Limb (tissue), 2 donors: Measurements from ENCODE around the gene CSH2.
A peak's percentile ranks its signal among the peaks of the same experiment; 100 is the strongest.

Experiments used
- DNase-seq, 2 donors: peaks; one replicate each; pipeline ENCODE4 v3.0.0-alpha.2; 2016; ENCODE audit errors: extremely low spot score in 2 of 2

CSH2 gene

DNA sequence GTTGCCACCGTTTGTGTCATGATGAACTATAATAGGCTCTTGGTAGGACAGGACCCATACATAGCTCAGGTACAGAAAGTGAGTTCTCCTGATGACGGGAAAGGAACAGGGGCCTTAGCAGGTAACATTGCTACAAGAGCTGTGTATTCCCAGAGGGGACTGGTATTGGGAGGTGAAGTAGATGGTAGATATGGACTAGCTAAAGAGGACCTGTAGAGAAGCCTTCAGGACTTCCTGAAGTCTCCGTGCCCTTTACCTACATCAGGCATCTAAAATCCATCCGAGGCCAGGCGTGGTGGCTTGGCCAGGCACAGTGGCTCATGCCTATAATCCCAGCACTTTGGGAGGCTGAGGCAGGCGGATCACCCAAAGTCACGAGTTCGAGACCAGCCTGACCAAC lies 18.3 kb downstream of the CSH2 start:
- DNase-seq = no peak

DNA sequence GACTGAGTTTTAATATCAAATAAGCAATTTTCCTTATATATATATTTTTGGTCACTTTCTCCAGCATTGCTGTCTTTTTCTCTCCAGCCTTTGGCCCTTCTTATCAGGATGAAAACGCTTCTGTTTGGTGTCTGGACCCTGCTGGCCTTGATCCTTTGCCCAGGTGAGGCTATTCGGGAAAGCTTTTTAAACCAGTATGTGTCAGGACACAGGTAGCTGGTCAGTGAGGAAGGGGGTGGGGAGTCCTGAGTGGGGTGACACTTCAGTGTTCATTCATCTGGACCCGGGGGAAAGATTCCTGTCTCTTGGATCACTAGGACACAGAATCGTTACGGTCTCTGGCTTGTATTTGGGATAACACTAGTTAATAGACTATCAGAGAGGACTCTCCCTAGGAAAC lies 18.8 kb downstream of the CSH2 start:
- no peak for DNase-seq

DNA sequence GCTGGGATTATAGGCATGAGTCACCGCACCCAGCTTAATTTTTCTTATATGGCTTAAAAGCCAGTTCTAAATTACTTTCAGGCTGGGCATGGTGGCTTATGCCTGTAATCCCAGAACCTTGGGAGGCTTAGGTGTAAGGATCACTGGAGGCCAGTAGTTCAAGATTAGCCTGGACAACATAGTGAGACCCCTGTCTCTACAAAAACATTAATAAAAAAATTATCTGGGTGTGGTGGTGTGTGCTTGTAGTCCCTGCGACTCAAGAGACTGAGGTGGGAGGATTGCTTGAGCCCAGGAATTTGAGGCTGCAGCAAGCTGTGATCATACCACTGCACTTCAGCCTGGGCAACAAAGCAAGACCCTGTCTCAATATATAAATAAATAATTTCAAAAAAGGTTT lies 20.2 kb downstream of the CSH2 start:
- DNase-seq = no peak

DNA sequence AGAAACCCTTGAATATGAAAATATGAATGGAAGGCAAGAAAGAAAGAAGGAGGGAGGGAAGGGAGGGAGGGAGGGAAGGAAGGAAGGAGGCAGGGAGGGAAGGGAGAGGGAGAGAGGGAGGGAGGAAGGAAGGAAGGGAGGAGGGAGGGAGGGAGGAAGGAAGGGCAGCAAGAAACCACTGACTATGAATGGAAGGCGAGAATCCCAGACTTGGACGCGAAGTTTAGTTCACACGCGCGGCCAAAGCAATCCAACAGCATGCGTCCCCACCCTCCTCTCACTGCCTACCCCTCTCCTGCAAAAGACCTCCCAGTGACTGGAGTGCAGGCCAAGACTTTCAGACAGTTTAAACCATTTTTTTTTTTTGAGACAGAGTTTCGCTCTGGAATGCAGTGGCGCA lies 23.1 kb downstream of the CSH2 start:
- no peak for DNase-seq

DNA sequence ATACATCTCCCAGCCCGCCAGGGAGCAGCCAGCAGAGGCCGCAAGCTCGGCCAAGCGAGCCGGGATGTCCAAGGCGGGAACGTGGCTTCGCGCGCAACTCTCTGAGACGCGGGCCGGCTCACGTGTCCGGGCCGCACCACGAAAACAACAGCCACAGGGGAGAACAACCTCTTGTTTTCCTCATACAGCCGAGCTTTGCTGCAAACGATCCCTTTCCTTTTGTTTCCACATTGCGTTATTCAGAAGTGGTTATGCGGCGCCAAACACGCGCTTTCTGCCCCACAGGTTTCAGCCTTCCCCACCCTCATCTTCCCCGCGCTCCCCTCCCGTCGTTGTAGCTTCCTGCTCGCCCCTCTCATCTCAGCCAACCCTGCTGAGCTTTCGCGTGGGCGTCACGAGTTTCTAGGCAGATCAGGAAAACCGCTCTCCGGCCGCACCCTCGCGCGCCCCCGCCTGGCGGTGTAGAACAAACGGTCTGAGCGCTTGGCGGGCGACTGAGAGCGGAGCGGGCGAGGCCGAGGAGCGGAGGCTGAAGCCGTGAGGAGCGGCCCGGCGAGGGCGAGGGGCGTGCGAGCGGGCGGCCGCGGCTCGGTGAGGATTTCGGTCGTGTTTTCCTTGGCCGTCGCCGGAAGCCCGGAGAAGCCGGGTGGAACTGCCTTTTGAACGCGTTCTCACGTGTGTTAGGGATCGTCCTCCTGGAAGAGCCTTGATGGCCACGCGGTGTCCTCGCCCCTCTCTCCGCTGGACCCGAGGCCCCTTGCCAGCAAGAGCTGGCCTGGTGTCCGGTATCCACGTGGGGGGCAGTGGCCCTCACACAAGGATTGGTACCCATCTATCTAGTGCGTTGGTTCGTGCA lies 24.4 kb downstream of the CSH2 start:
- peak; percentile 88 to 93 for DNase-seq

DNA sequence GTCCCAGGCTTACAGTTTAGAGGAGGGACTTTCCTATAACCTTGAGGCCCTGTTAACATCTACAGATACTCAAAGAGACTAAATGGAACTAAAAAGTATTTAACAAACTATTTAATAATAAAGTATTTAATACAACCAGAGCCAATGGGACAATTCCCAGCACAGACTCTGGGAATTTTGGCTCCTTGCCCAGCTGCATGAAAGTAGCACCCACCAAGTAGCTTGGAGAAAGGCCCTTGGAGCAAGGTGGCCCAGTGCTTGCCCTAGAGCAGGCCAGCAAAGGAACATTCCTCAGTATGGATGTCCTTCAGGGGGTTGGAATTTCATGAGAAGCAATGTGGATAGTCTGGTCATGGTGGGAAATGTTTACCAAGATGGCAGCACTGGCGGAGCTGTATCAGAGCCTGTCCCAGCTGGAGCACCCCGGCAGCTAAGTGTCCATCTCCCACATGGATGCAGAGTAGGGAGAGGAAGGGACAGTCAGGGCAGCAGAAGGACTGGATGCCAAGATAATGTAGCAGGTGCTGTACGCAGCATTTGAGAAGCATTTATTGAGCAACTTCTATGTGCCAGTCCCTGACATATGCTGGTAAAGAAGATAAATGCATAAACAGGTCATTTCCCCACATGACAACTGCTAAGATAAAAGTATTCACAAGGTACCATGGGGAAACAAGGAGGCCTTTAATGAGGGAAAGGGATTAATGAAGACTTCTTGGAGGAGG lies 25.8 kb downstream of the CSH2 start:
- no peak for DNase-seq

DNA sequence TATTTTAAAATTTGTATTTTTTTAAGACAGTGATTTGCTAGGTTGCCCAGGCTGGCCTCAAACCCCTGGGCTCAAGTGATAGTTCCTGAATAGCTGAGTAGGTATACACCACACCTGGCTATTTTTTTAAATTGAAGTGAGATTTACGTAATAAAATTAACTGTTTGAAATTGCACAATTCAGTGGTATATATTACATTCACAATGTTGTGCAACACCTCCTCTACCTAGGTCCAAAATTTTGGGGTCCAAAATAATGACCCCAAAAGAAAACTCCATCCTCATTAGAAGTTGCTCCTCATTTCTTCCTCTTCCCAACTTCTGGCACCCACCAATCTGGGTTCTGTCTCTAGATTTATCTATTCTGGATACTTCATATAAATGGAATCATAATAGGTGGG lies 28.0 kb downstream of the CSH2 start:
- no peak for DNase-seq

DNA sequence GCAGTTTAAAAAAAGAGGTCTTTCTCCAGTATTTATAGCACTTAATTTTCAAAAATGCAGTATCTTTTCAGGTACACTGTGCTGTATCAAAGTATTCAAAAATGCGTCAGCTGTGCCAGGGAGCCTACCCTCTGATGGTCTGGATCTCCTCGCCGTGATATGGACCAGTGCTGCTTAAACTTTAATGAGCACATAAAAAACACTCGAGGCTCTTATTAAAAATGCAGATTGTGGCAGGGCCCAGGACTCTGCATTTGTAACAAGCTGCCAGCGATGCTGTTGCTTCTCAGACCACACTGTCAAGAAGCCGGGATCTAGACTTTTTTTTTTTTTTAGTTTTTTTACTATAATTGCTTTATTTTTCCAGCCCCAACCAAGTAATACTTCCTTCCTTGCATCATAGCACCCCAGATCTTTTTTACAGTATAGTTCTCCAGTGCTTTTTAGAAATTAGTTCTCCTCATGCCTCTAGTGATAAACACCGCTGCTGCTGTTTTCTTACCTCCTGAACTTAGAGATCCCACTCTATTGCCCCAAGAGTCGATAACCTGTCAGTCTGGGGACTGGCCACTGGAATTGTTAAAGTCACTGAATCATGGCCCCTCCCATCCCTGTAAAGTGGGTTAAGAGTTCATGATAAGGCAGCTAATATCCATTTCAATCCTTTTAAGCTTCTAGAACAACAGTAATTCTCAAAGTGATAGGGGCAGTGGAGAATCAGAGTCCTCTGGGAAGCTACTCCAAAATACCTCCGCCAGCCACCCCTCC lies 29.4 kb downstream of the CSH2 start:
- no peak for DNase-seq

DNA sequence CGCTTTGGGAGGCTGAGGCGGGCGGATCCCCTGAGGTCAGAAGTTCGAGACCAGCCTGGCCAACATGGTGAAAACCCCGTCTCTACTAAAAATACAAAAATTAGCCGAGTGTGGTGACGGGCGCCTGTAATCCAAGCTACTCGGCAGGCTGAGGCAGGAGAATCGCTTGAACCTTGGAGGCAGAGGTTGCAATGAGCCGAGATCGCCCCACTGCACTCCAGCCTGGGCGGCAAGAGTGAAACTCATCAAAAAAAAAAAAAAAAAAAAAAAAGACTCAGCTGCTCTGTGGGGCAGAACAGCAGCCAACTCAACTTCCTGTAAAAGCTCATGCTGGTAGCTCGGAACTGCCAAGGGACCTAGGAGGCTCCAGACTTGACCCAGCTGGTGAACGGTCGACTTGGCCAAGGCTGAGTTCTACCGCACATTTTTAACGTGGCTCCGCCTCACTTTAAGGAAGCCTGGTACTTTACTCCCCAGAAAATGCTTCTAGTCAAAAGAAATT lies 30.0 kb downstream of the CSH2 start:
- DNase-seq = peak; percentile 32 to 46

DNA sequence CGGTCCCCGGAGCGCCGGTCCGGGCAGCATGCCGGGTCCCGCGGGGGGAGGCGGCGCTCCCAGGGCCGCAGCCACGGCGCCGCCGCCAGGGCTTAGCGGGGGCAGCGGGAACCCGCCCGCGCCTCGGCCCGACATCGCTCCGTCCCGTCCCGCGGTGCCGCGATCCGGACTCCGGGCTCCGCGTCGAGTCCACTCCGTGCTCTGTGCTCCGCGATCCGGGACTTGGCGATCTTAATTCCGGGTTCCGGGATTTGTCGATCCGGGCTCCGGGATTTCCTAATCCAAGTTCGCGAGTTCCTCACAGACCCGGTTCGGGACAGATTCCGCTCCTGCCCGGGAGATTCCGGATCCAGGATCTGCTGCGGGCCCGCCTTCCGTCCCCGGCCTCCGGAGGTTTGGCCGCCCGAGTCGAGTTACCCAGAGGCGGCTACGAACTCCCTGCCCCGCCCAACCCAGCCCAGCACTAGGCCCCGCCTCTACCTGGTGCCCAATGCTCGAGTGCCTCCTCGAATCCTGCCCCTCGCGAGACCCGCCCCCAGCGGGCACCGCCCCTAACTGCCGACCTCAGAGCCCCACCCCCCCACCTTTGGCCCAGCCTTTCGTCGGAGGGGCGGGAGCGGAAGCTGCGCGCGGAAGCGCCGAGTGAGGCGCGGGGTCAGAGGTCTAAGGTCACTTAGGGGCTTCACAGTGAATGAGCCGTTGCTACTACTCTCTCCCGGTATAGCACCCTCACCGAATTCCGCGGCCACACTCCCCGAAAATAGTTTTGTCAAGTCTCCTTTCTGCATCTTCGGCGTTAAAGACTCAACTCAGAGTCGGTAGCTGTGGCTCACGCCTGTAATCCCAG lies 30.7 kb downstream of the CSH2 start, which contains the start of gene SMARCD2:
TSS of gene SMARCD2 (minus strand) at position 146 of the 847 bp plus-strand sequence. CDS start at position 135, 11 bp downstream.
- DNase-seq = peak; percentile 97 to 98

DNA sequence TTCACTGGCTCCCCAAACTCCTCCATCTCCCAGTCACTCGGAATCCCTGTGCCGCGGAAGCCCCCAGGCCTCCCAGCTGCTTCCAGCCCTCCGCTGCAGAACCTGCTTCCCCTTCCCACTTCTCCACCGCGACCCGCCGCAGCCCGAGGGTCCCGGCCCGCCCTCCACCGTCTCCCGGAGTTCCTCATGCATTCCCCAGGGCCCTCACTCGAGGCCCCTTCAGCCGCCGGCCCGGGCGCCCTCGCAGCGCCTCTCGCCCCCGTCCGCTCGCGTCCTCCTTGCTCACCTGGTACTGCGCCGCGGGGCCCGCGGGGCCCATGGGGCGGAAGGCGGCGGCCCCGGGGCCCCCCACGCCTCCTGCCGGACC lies 31.3 kb downstream of the CSH2 start:
- peak in 1 of 2 donors; percentile 75 for DNase-seq

DNA sequence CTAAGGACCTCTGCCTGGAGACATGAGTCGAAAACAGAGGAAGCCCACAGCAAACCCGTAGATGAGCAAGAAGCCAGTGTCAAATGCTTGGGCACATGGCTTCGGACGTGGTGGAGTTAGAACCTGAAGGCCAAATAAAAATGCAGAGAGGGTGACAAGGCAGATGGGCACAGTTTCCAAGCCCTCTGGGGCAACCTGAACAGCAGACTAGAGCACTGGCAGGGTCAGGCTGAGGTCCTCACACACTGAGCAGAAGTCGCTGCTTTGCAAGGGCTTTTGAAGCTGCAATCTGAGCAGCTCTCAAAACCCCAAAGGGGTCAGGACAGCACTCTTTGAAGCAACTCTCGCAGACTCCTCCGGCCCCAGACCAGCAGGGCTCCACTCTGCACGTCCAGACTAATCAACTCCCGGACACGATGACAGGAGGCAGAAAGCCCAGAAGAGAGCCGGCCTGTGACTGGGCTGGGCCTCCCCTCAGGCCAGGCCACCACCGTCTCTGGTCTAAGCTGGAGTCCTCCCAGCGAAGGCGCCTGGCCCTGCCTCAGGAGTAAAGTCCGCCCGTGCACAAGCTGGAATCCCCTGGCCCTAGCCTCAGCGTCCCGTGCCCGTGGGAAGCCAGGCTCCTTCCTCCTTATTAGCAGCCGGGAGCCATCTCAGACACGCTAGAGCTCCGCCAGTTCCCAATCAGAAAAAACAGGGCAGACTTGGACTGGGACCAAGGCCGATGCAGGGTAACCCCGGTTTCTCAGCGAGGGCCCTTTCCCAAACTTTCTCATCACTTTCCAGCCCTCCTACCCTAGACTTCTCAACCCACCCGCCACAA lies 31.9 kb downstream of the CSH2 start:
- peak; percentile 28 to 42 for DNase-seq

DNA sequence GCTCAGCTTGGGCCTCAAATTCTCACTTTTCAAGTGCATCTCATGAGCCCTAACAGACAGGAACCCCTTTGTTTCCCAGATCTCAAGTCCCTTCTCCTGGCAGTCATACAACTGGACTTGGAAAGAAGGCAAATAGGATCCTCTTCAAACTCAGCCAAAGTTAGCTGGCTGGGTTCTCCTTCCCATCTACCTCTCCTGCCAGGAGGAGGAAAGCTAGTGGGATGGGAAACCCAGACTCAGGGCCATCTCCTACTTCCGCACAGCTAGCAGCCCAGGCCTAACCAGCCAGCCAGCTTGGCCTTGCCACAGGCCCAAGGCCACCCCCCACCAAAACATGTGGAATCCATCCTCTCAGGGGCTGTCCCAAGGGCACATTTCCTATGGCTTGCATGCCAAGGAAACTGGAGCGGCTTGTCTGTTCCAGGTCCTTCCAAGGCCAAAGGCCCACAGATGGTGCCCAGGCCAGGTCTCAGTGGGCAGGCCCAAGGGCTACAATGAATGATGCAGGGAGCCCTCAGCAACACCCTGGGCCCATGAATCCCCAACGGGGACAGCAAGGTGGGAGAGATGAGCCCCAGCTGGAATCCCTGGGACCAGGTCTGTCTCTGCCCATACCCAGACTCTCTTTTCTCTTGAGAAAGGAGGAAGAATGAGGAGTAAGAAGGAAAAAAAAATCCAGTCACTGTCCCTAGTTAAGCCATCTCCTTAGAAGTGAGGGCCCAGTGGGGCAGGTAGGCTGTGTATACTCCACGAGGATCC lies 32.7 kb downstream of the CSH2 start:
- no peak for DNase-seq

DNA sequence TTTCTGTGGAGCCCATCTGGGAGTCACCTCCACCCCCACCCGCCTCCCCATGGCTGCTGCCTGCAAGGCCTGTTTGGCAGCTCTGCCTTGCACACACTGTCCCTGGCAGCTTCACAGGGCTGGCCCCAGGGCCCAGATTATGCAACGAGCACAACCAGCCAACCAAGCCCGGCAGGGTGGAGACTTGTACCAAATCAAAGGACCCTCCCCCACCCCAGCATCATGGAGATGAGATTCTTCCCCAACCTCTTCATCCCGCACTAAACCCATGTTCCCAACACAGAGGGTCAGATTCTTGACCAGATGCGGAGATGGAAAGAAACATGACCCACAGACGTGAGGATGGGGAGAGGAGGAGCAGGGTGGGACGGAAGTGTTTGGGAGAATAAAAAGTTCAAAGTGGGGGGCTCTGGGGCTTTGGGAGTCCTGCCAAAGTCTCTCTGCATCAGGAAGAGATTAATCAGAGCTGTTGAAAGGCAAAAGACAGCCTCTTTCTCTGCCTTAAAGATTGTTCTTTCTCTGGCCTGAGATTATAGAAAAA lies 34.8 kb downstream of the CSH2 start:
- peak; percentile 68 to 70 for DNase-seq

DNA sequence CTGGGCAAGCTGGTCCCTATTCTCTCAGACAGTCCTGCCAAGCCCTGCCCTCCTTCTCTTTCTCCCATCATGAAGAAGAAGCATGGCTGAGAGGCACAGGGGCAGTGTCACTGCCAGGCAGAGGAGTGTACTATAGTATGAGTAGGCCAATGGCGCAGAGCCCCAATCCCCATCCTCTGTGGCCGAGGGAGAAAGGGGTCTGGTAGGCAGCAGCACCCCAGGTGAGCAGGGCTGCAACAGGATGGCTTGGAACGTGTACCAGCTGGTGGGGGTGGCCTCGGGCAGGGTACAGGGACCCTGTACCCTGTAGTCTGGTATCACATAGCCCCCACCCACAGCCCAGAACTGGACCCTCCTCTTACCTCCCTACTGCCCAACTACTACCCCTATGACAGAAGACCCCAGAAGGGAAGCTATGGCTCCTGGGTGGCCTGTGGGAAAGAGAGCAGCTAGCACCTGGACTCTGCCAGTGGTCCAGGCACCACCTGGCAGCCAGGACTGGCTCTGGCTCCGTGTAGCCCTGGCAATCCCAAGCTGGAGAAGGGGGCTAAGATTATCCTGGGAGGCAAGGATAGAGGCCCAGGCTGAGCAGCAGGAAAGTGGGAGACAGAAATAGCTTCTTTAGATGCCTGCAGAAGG lies 35.4 kb downstream of the CSH2 start:
- DNase-seq = no peak

DNA sequence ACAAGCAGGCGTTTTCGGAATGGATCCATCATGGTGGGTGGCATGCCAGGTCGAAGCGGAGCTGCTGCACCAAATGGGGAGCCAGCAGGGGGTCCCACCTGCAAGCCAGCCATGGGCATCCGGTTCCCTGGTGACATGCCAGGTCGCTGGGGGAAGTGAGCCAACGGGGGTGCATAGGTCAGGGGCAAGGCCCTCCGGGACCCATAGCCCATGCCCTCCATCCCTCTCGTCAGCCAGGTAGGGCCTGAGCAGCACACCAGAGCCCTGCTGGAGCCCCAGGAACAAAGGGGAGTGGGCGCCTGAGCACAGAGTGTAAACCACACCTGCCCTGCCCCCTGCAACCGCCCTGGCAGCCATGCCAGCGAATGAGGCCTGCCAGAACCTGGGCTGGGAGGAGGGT lies 36.0 kb downstream of the CSH2 start:
- DNase-seq = peak in 1 of 2 donors; percentile 42

DNA sequence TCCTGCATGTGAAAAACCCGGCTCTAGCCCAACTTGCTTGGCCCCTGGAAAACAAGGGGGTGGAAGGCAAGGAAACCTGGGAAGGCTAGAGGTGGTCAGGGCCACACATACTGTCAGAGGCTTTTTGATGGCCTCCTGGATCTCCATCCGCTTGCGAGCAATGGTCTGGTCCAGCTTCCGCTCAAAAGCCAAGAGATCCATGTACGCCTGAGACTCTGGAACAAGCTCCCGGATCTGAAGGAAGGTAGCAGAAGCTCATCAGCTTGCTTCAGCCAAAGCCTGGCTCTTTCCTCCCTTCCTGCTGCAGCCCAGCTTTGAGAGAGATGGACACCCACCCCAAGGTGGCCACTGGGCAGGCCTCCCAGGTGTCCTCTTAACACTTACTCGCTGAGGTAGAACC lies 36.7 kb downstream of the CSH2 start:
- DNase-seq = no peak

DNA sequence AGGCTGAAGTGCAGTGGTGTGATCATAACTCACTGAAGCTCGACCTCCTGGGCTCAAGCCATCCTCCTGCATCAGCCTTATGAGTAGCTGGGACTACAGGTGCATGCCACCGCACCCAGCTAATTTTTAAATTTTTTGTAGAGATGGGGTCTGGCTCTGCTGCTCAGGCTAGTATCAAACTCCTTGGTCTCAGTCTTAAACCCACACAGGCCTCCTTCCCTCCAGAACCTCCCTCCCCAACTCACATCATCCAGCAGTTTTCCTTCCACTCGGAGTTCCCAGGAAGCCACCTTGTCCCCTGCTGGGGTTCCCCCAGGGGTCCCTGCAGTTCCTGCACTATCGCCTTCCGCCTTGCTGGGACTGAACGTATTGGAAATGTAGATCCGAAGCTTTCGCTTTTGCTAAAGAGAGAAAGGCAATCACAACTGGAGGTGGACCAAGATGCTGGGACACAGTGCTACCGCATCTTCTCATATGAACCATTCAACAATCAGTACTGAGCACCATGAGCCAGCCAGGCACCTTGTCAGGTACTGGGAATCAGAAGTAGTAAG lies 38.2 kb downstream of the CSH2 start:
- DNase-seq = no peak
